Loucy (cell line): Measurements from ENCODE around the gene C2orf69.

ENCODE experiments used
- H2AFZ ChIP-seq: fragments of 200-600 bp; sonication (generic); 2 replicates; pipeline ENCODE4 v1.6.0; 2016; ENCODE audit warnings: antibody characterized with exemption, mild to moderate bottlenecking, low read length, moderate library complexity
- H3F3A ChIP-seq: fragments of 200-600 bp; 2 replicates; pipeline ENCODE4 v1.6.0; 2016; ENCODE audit warnings: antibody characterized with exemption, low read depth, mild to moderate bottlenecking
- H3K27me3 ChIP-seq: fragments of 200-600 bp; sonication (generic); 2 replicates; pipeline ENCODE4 v1.6.1; 2014; ENCODE audit warnings: low read length, mild to moderate bottlenecking; ENCODE audit not compliant: insufficient read depth, poor library complexity, severe bottlenecking
- H3K36me3 ChIP-seq: fragments of 200-600 bp; sonication (generic); 2 replicates; pipeline ENCODE4 v1.6.1; 2016; ENCODE audit warnings: low read length; ENCODE audit not compliant: insufficient read depth
- H3K4me1 ChIP-seq: fragments of 200-600 bp; sonication (generic); 2 replicates; pipeline ENCODE4 v1.5.1; 2014; ENCODE audit warnings: low read length, mild to moderate bottlenecking; ENCODE audit not compliant: insufficient read depth, poor library complexity, severe bottlenecking
- H3K4me2 ChIP-seq: fragments of 200-600 bp; sonication (generic); 2 replicates; pipeline ENCODE4 v1.6.0; 2014; ENCODE audit warnings: antibody characterized with exemption, low read length, low read depth, mild to moderate bottlenecking; ENCODE audit not compliant: poor library complexity, severe bottlenecking
- H3K4me3 ChIP-seq: fragments of 200-600 bp; sonication (generic); 2 replicates; pipeline ENCODE4 v1.5.1; 2014; ENCODE audit warnings: low read length, mild to moderate bottlenecking, mixed read lengths; ENCODE audit not compliant: poor library complexity, severe bottlenecking
- H3K79me2 ChIP-seq: fragments of 200-600 bp; sonication (generic); 2 replicates; pipeline ENCODE4 v1.6.1; 2014; ENCODE audit warnings: low read length; ENCODE audit not compliant: insufficient read depth
- H3K9ac ChIP-seq: fragments of 200-600 bp; sonication (generic); 2 replicates; pipeline ENCODE4 v1.6.0; 2014; ENCODE audit warnings: mild to moderate bottlenecking, low read depth, low read length, moderate library complexity; ENCODE audit not compliant: poor library complexity, severe bottlenecking
- H3K9me2 ChIP-seq: fragments of 200-600 bp; sonication (generic); replicated peaks from 2 replicates; pipeline ENCODE4 v1.6.1; 2016; ENCODE audit warnings: low read depth, low read length, mixed read lengths
- H3K9me3 ChIP-seq: fragments of 200-600 bp; sonication (generic); 2 replicates; pipeline ENCODE4 v1.6.1; 2014; ENCODE audit warnings: mild to moderate bottlenecking, antibody characterized with exemption, low read length, low read depth; ENCODE audit not compliant: insufficient read depth
- H4K20me1 ChIP-seq: fragments of 200-600 bp; sonication (generic); 2 replicates; pipeline ENCODE4 v1.6.0; 2014; ENCODE audit warnings: antibody characterized with exemption, low read length, mild to moderate bottlenecking; ENCODE audit not compliant: insufficient read depth, poor library complexity, severe bottlenecking
- CTCF ChIP-seq: fragments of 200-600 bp; sonication (generic); conservative IDR thresholded peaks from 2 replicates; pipeline ENCODE4 v1.5.1; 2014; ENCODE audit warnings: mild to moderate bottlenecking, antibody characterized with exemption, low read length
- EZH2phosphoT487 ChIP-seq: fragments of 200-600 bp; IDR thresholded peaks from 2 replicates; pipeline ENCODE4 v1.6.1; 2018; ENCODE audit warnings: antibody characterized with exemption, mild to moderate bottlenecking, moderate library complexity, borderline replicate concordance

C2orf69 gene

GRCh38 chr2:199936554-199936953 lies 25.5 kb downstream of the C2orf69 start:
- TF ChIP-seq CTCF (no peak), EZH2phosphoT487 (no peak)
- H3K36me3 ChIP-seq, result peaks cover 50% of the 10 kb centered on the region; the same call in 1 of the 2 replicates

DNA sequence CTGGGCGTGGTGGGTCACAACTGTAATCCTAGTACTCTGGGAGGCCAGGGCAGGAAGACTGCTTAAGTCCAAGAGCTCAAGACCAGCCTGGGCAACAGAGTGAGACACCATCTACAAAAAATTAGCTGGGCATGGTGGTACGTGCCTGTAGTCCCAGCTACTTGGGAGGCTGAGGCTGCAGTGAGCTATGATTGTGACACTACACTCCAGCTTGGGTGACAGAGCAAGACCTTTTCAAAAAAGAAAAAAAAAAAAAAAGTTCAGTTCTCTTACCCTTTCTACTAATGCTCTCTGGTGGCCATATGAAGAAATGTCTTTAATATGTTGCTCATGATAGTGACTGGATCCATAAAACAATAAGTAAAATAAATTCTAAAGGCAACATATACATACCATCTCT lies 29.3 kb downstream of the C2orf69 start:
- Histone ChIP-seq H3K4me2 (no peak overlapping the region), H3K36me3 (peaks cover 41% of the 10 kb centered on the region; the same call in 1 of the 2 replicates), H3K9ac (no peak overlapping the region)

More at GRCh38 chr2:199936554-199936953, 25.5 kb downstream of the C2orf69 start:
- Histone ChIP-seq H3K4me2 (no peak overlapping the region), H3K9me3 (no peaks in the 10 kb centered on the region), H2AFZ (no peak overlapping the region), H3K9ac (no peak overlapping the region), H3K4me1 (no peaks in the 10 kb centered on the region), H3K79me2 (no peaks in the 10 kb centered on the region), H4K20me1 (no peaks in the 10 kb centered on the region), H3K27me3 (no peaks in the 10 kb centered on the region), H3K4me3 (no peak overlapping the region), H3F3A (no peaks in the 10 kb centered on the region), H3K9me2 (no peaks in the 10 kb centered on the region)

DNA sequence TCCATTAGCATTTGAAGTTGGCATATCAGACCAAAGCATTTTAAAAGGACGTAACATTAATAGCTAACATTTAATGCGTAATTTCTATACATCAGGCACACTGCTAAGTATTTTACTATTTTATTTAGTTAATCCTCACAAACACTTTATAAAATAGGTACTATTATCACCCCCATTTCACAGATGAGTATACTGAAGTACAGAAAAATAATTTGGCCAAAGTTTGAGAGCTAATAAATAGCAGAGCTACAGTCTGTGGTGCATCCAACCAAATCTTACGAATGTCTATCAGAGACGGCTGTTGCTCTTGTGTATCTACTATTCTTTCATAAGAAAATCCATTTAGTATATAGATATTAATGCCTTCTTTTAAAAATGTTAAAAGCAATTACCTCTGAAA lies 32.3 kb downstream of the C2orf69 start:
- Histone ChIP-seq H3F3A (no peaks in the 10 kb centered on the region), H3K36me3 (peaks cover 44% of the 10 kb centered on the region; the same call in 1 of the 2 replicates), H3K9me3 (no peaks in the 10 kb centered on the region), H3K9me2 (no peaks in the 10 kb centered on the region), H3K4me1 (no peaks in the 10 kb centered on the region), H4K20me1 (peaks cover 2% of the 10 kb centered on the region), H3K79me2 (no peaks in the 10 kb centered on the region), H3K9ac (no peak overlapping the region), H2AFZ (no peak overlapping the region), H3K4me2 (no peak overlapping the region), H3K27me3 (no peaks in the 10 kb centered on the region), H3K4me3 (no peak overlapping the region)
- no peak for TF ChIP-seq CTCF
- no peak for TF ChIP-seq EZH2phosphoT487

More for the DNA sequence above, 29.3 kb downstream of the C2orf69 start:
- no peak for TF ChIP-seq EZH2phosphoT487
- TF ChIP-seq CTCF, result peak; percentile 57
- Histone ChIP-seq H4K20me1 (no peaks in the 10 kb centered on the region), H3K79me2 (no peaks in the 10 kb centered on the region), H3K4me1 (no peaks in the 10 kb centered on the region), H3K9me3 (no peaks in the 10 kb centered on the region), H3K4me3 (no peak overlapping the region), H3K9me2 (no peaks in the 10 kb centered on the region), H3F3A (no peaks in the 10 kb centered on the region), H3K27me3 (no peaks in the 10 kb centered on the region), H2AFZ (no peak overlapping the region)
